SU-DHL-6 (cell line): Measurements from ENCODE around the gene SLC34A3.

Source experiments
- H2AFZ ChIP-seq: fragments of 200-600 bp; sonication (generic); 2 replicates; pipeline ENCODE4 v1.6.1; 2014; ENCODE audit warnings: low read depth, mild to moderate bottlenecking, moderate library complexity, mixed read lengths, antibody characterized with exemption, low read length; ENCODE audit not compliant: severe bottlenecking
- H3F3A ChIP-seq: fragments of 200-600 bp; shearing (Covaris generic); 2 replicates; pipeline ENCODE4 v1.6.0; 2016; ENCODE audit warnings: antibody characterized with exemption, mild to moderate bottlenecking; ENCODE audit not compliant: insufficient read depth
- H3K27ac ChIP-seq: fragments of 200-600 bp; sonication (generic); 2 replicates; pipeline ENCODE4 v1.5.1; 2016; ENCODE audit warnings: low read depth, mild to moderate bottlenecking, low read length, moderate library complexity, mixed read lengths
- H3K27me3 ChIP-seq: fragments of 200-600 bp; sonication (generic), shearing (Covaris generic); 2 replicates; pipeline ENCODE4 v1.6.0; 2014; ENCODE audit warnings: mild to moderate bottlenecking, low read length
- H3K36me3 ChIP-seq: fragments of 200-600 bp; sonication (generic); 2 replicates; pipeline ENCODE4 v1.6.1; 2014; ENCODE audit warnings: mild to moderate bottlenecking, low read length, mixed read lengths
- H3K4me2 ChIP-seq: fragments of 300-600, 200-600 bp; shearing (Covaris generic), sonication (generic); 2 replicates; pipeline ENCODE4 v1.6.0; 2014; ENCODE audit warnings: low read length, low read depth, mild to moderate bottlenecking; ENCODE audit not compliant: poor library complexity, severe bottlenecking
- H3K4me3 ChIP-seq: fragments of 200-600 bp; sonication (generic); 2 replicates; pipeline ENCODE4 v1.5.1; 2014; ENCODE audit warnings: antibody characterized with exemption, low read length, mild to moderate bottlenecking, mixed read lengths; ENCODE audit not compliant: insufficient read depth, poor library complexity, severe bottlenecking
- H3K79me2 ChIP-seq: fragments of 200-600 bp; sonication (generic); 2 replicates; pipeline ENCODE4 v1.6.1; 2014; ENCODE audit warnings: mild to moderate bottlenecking, low read length, moderate library complexity; ENCODE audit not compliant: insufficient read depth
- H3K9ac ChIP-seq: fragments of 200-600 bp; sonication (generic); 2 replicates; pipeline ENCODE4 v1.7.0; 2014; ENCODE audit warnings: mild to moderate bottlenecking, low read length
- H3K9me2 ChIP-seq: fragments of 200-600 bp; sonication (generic); replicated peaks from 2 replicates; pipeline ENCODE4 v1.6.1; 2014; ENCODE audit warnings: low read length; ENCODE audit not compliant: insufficient read depth
- H3K9me3 ChIP-seq: fragments of 200-600 bp; sonication (generic); 2 replicates; pipeline ENCODE4 v1.6.1; 2014; ENCODE audit warnings: low read length, mixed read lengths; ENCODE audit not compliant: insufficient read depth
- H4K20me1 ChIP-seq: fragments of 200-600 bp; sonication (generic); 2 replicates; pipeline ENCODE4 v1.6.1; 2014; ENCODE audit warnings: low read depth, mild to moderate bottlenecking, antibody characterized with exemption, low read length, moderate library complexity, mixed read lengths
- EZH2phosphoT487 ChIP-seq: fragments of 200-600 bp; sonication (generic), shearing (Covaris generic); conservative IDR thresholded peaks from 2 replicates; pipeline ENCODE4 v1.6.1; 2018; ENCODE audit warnings: mild to moderate bottlenecking, antibody characterized with exemption, low read length, moderate library complexity, mixed read lengths
- TF ChIP-seq, protein P1 (sequence below): fragments of 200-600 bp; sonication (generic); IDR thresholded peaks from one replicate; pipeline ENCODE4 v1.5.1; 2017; ENCODE audit warnings: antibody characterized with exemption, mild to moderate bottlenecking, low read length, moderate library complexity; ENCODE audit not compliant: insufficient read depth, poor library complexity, severe bottlenecking

SLC34A3 gene

DNA sequence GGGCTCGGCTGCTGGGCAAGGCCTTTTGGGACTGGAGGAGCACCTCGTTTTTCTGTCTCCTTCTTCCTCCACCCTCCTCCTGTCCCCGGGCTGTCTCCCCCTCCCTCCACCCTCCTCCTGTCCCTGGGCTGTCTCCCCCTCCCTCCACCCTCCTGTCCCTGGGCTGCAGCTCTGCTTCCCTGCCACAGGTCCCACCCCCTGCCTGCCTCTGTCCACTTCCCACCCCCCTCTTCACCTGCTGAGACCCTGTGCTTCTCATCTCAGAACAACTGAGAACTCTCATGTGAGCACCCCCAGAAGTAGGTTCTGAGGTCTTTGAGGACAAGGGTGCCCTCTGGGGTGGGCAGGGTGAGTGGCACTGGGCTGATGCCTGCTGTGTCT lies 41.0 kb downstream of the SLC34A3 start:
- no peak overlapping the region for H3K9ac ChIP-seq
- H3K36me3 ChIP-seq = no peaks in the 10 kb centered on the region
- no peaks in the 10 kb centered on the region for H3K27me3 ChIP-seq
- H3K9me3 ChIP-seq = no peaks in the 10 kb centered on the region
- no peak overlapping the region for H2AFZ ChIP-seq
- H4K20me1 ChIP-seq = no peaks in the 10 kb centered on the region
- H3K27ac ChIP-seq = no peak overlapping the region
- 0 out of 2 replicates have a peak, but pooled peaks cover 9% of the 10 kb centered on the region for H3F3A ChIP-seq
- H3K4me2 ChIP-seq = no peak overlapping the region
- H3K9me2 ChIP-seq = no peaks in the 10 kb centered on the region
- no peak overlapping the region for H3K4me3 ChIP-seq
- H3K79me2 ChIP-seq = no peaks in the 10 kb centered on the region
- TF ChIP-seq EZH2phosphoT487 = no peak
- TF ChIP-seq, protein P1, sequence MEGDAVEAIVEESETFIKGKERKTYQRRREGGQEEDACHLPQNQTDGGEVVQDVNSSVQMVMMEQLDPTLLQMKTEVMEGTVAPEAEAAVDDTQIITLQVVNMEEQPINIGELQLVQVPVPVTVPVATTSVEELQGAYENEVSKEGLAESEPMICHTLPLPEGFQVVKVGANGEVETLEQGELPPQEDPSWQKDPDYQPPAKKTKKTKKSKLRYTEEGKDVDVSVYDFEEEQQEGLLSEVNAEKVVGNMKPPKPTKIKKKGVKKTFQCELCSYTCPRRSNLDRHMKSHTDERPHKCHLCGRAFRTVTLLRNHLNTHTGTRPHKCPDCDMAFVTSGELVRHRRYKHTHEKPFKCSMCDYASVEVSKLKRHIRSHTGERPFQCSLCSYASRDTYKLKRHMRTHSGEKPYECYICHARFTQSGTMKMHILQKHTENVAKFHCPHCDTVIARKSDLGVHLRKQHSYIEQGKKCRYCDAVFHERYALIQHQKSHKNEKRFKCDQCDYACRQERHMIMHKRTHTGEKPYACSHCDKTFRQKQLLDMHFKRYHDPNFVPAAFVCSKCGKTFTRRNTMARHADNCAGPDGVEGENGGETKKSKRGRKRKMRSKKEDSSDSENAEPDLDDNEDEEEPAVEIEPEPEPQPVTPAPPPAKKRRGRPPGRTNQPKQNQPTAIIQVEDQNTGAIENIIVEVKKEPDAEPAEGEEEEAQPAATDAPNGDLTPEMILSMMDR = no peak

DNA sequence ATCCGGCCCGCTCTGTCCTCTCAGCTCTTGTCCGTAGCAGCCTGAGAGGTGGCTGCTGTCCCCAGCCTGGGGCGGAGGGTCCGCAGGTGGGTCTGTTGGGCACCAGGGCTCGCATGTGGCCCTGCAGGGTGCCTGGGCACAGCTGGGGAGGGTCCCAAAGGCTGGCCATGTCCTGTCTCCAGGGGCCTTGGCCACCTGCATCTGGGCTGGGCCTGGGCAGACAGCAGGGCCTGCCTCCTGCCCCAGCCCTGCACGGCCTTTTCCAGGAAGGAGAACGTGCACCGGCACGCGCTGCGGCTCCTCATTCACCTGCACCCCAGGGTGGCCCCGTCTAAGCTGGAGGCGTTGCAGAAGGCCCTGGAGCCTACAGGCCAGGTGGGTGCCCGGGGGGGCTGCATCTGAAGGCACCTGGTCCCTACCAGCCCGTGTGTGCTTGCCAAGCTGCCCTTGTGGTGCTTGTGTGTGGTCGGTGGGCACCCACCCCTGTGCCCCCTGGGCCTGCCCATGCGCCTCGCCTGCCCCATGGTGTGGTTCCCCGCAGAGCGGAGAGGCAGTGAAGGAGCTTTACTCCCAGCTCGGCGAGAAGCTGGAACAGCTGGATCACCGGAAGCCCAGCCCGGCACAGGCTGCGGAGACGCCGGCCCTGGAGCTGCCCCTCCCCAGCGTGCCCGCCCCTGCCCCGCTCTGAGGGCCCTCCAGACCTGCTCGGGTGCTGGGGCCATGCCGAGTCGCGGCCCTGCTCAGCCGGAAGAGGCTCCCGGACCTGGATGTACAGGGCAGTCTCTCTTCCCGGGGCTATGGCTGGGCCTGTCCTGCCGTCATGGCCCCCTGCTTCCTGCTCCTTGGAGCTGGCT lies 41.8 kb downstream of the SLC34A3 start:
- Histone ChIP-seq H3K9me3 (no peaks in the 10 kb centered on the region), H2AFZ (no peak overlapping the region), H3K27ac (no peak overlapping the region), H3K36me3 (no peaks in the 10 kb centered on the region), H4K20me1 (no peaks in the 10 kb centered on the region), H3K9ac (no peak overlapping the region), H3F3A (0 out of 2 replicates have a peak, but pooled peaks cover 9% of the 10 kb centered on the region), H3K9me2 (no peaks in the 10 kb centered on the region), H3K79me2 (no peaks in the 10 kb centered on the region), H3K4me2 (no peak overlapping the region), H3K4me3 (no peak overlapping the region), H3K27me3 (no peaks in the 10 kb centered on the region)
- no peak for TF ChIP-seq EZH2phosphoT487
- TF ChIP-seq, protein P1 = no peak

- Histone ChIP-seq H3K36me3 (no peaks in the 10 kb centered on the region), H4K20me1 (no peaks in the 10 kb centered on the region), H3K79me2 (no peaks in the 10 kb centered on the region), H2AFZ (no peak overlapping the region), H3K27me3 (no peaks in the 10 kb centered on the region), H3K4me2 (no peak overlapping the region), H3F3A (0 out of 2 replicates have a peak, but pooled peaks cover 6% of the 10 kb centered on the region), H3K27ac (no peak overlapping the region), H3K9ac (no peak overlapping the region), H3K9me3 (no peaks in the 10 kb centered on the region), H3K9me2 (no peaks in the 10 kb centered on the region), H3K4me3 (no peak overlapping the region)
- TF ChIP-seq, protein P1 = no peak
- TF ChIP-seq EZH2phosphoT487 = no peak
These were observed 42.4 kb downstream of the SLC34A3 start for GRCh38 chr9:137273095-137273490.
